Measurements from ENCODE around the gene CHST13. TPM values are rescaled to one million over a fixed set of nuclear protein-coding genes. Genes with fewer than 3 reads are reported as not detected.

Gene CHST13
- total RNA-seq, 1 experiment from 2014 or later = 0.91 TPM

GRCh38 chr3:126537116-126537729 lies 13.3 kb downstream of the CHST13 start (continued):
- TF ChIP-seq POLR2AphosphoS5 (IDR thresholded peaks at IDR 0.05; ENCODE audit: low read depth, low read length) (no peak), TCF7L2 (IDR thresholded peaks at IDR 0.05; ENCODE audit: borderline replicate concordance, extremely low read depth, insufficient read depth, insufficient read length) (no peak)

- ChIA-PET CTCF (interaction anchor here (1.5 kb wide), 1 partner anchor 15 kb away, joined by 3 read pairs; no protein-coding TSS in a partner anchor), RAD21 (ENCODE audit: low non-redundant PET in 1 of 2, low total read pairs in 2 of 2, uncharacterized antibody in 2 of 2, unreplicated experiment in 2 of 2) (no interaction called here), POLR2A (no interaction called here)
- Histone ChIP-seq H3K36me3 (ENCODE audit: control insufficient read depth in 1 of 2, insufficient read depth in 2 of 2, low read length in 2 of 2) (no peaks in the 10 kb centered on the region), H4K20me1 (ENCODE audit: insufficient read depth) (no peaks in the 10 kb centered on the region), H3K27ac (ENCODE audit: low read depth, low read length) (no peak overlapping the region), H3K9me2 (ENCODE audit: insufficient read depth) (no peaks in the 10 kb centered on the region), H3K4me1 (ENCODE audit: control insufficient read depth in 1 of 2, insufficient read depth in 2 of 2, low read length in 2 of 2) (peaks cover 12 to 15% of the 10 kb centered on the region in 2 experiments; a peak in 3 of 4 replicates), H3K79me2 (ENCODE audit: insufficient read depth, low read length) (no peaks in the 10 kb centered on the region), H3K27me3 (ENCODE audit: insufficient read depth, low read length) (peaks cover 36% of the 10 kb centered on the region), H3K9ac (ENCODE audit: low read length) (no peak overlapping the region), H2AFZ (ENCODE audit: low read depth, low read length, poor library complexity, severe bottlenecking) (no peak overlapping the region), H3K4me3 (replicated peaks in 1 of 2; ENCODE audit: low read depth in 1 of 2, low read length in 2 of 2) (no peak overlapping the region), H3K4me2 (ENCODE audit: low read length) (no peak overlapping the region), H3K9me3 (ENCODE audit: control insufficient read depth in 1 of 2, insufficient read depth in 1 of 2, low read depth in 1 of 2, low read length in 2 of 2) (no peaks in the 10 kb centered on the region)
- ATAC-seq = no peak
- DNase-seq (ENCODE audit: low read depth, low spot score) = no peak
- BruUV-seq (replicated peaks) = no TSS peak
- intact Hi-C loops (cut with micrococcal nuclease) = no loop called here
- TF ChIP-seq ZFX (IDR thresholded peaks at IDR 0.05) = no peak
- TF ChIP-seq ELF1 (IDR thresholded peaks at IDR 0.05; ENCODE audit: borderline replicate concordance, low read depth) = no peak
- no peak for TF ChIP-seq EGR1 (IDR thresholded peaks at IDR 0.05; ENCODE audit: low read depth)
- no peak for TF ChIP-seq POLR2A (IDR thresholded peaks at IDR 0.05; ENCODE audit: borderline replicate concordance, extremely low read depth, insufficient read depth, insufficient read length)
- TF ChIP-seq POLR2AphosphoS5 (IDR thresholded peaks at IDR 0.05; ENCODE audit: low read depth, low read length) = no peak
- TF ChIP-seq TCF7L2 (IDR thresholded peaks at IDR 0.05; ENCODE audit: borderline replicate concordance, extremely low read depth, insufficient read depth, insufficient read length) = no peak
- no peak for TF ChIP-seq REST (IDR thresholded peaks at IDR 0.05; ENCODE audit: low read depth)
- TF ChIP-seq SIN3A (IDR thresholded peaks at IDR 0.05; ENCODE audit: low read depth) = no peak
- no peak for TF ChIP-seq CEBPB (IDR thresholded peaks at IDR 0.05; ENCODE audit: low read depth)
- TF ChIP-seq ATF3 (IDR thresholded peaks at IDR 0.05) = no peak
- no peak for TF ChIP-seq CTCF (IDR thresholded peaks at IDR 0.05 in 2 of 3, conservative IDR thresholded peaks at IDR 0.05 in 1 of 3; ENCODE audit: borderline replicate concordance in 1 of 3, insufficient read depth in 1 of 3, low read depth in 2 of 3, low read length in 2 of 3)
- TF ChIP-seq CBX3 (IDR thresholded peaks at IDR 0.05; ENCODE audit: low read depth) = no peak
- no peak for TF ChIP-seq RAD21 (IDR thresholded peaks at IDR 0.05; ENCODE audit: low read depth)
- TF ChIP-seq ZBTB33 (IDR thresholded peaks at IDR 0.05; ENCODE audit: extremely low read depth, insufficient replicate concordance, low read length) = no peak
- TF ChIP-seq YY1 (IDR thresholded peaks at IDR 0.05; ENCODE audit: extremely low read depth, insufficient replicate concordance, low read depth, low read length) = no peak
- TF ChIP-seq JUND (IDR thresholded peaks at IDR 0.05) = no peak
- no peak for TF ChIP-seq SP1 (IDR thresholded peaks at IDR 0.05; ENCODE audit: low read depth)
Measured at GRCh38 chr3:126537730-126538281, 13.9 kb downstream of the CHST13 start.

Measured in HCT116 (cell line).